RWPE1 (cell line): ENCODE results near the gene CAPS2.
A peak's percentile ranks its signal among the peaks of the same experiment; 100 is the strongest.

Experiments
- CTCF ChIA-PET: fragments of 350-600 bp; sonication (Branson Sonifier 250); formaldehyde crosslinking; extraction: SDS; loops from one replicate; lab custom pipeline; 2021; lab: Yijun Ruan, JAX
- POLR2A ChIA-PET: fragments of 400-600 bp; formaldehyde crosslinking; extraction: SDS; loops from one replicate; lab custom pipeline; 2020; ENCODE audit warnings: antibody characterized with exemption; ENCODE audit not compliant: low non-redundant PET; lab: Yijun Ruan, JAX
- DNase-seq: peaks from one replicate; pipeline ENCODE4 v3.0.0; 2012; ENCODE audit warnings: low spot score
- H3K27ac ChIP-seq: fragments of 450-650 bp; 2 replicates; pipeline ENCODE4 v1.5.1; 2017
- TF ChIP-seq, protein P1 (sequence below): fragments of 450-650 bp; conservative IDR thresholded peaks from 2 replicates; pipeline ENCODE4 v1.5.1; 2017; ENCODE audit warnings: low read depth, mild to moderate bottlenecking

CAPS2 gene

DNA sequence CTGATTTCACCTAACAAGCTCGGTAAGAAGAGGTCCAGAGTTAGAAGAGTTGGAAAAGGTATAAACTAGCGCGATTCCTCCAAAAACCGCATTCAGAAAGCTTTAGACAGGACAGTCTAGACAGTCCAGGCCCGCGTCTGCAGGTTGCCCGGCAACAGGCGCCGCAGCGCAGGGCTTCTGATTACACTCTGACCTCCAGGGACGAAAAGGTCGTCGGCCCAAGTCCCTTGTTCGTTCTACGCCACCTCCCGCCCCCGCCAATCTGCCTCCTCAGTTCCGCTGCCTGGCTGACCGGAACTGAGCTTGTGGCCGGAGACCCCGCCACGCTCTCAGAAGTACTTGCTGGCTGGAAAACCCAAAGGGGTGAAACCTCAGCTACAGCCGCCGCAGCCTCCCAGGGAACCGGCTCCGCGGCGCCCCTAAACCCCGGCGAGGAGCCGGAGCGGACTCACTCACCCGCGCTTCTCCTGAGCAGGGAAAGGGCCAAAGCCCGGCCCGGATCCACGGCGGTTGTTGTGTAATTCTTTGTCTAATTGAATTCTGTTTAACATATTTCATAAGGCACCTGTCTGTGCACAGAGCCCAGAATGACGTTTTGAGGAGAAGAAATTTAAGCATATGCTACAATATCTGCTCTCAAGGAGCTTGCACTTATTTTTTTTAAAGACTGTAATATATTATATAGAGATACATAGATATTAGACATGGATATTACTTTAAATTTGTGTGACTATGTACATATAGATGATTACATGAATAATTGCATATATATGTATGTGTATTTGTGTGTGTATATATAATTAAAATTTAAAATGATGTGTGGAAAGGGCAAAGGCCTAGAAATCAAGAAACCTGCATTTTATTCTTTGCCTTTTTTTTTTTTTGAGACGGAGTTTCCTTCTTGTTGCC lies at the start of gene CAPS2:
TSS of gene CAPS2 (minus strand) at position 407 of the 909 bp plus-strand sequence. CDS start 3,826 bp downstream, outside the sequence.
- TF ChIP-seq, protein P1, sequence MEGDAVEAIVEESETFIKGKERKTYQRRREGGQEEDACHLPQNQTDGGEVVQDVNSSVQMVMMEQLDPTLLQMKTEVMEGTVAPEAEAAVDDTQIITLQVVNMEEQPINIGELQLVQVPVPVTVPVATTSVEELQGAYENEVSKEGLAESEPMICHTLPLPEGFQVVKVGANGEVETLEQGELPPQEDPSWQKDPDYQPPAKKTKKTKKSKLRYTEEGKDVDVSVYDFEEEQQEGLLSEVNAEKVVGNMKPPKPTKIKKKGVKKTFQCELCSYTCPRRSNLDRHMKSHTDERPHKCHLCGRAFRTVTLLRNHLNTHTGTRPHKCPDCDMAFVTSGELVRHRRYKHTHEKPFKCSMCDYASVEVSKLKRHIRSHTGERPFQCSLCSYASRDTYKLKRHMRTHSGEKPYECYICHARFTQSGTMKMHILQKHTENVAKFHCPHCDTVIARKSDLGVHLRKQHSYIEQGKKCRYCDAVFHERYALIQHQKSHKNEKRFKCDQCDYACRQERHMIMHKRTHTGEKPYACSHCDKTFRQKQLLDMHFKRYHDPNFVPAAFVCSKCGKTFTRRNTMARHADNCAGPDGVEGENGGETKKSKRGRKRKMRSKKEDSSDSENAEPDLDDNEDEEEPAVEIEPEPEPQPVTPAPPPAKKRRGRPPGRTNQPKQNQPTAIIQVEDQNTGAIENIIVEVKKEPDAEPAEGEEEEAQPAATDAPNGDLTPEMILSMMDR, result no peak
- POLR2A ChIA-PET, result no interaction called here
- no peak within 1 kb of the TSS for H3K27ac ChIP-seq
- DNase-seq, result peak; percentile 71
- CTCF ChIA-PET, result interaction anchor here (0.7 kb wide), 2 partner anchors 158 to 386 kb away, joined by 3 read pairs; no protein-coding TSS in a partner anchor

DNA sequence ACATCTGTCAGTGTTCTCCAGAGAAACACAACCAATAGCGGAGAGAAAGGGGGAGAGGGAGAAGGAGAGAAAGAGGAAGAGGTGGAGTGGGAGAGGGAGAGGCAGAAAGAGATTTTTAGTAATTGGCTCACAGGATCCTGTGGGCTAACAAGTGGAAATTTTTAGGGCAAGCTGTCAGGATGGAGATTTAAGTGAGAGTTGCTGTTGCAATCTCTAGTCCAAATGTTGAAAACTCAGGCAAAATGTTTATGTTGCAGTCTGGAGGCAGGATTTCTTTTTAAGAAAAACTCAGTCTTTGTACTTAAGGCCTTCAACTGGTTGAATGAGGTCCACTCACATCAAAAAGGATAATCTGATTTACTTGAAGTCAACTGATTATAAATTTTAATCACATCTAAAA lies 48.2 kb upstream of the CAPS2 start:
- CTCF ChIA-PET, result interaction anchor here (0.6 to 0.7 kb wide), 2 partner anchors 43 to 1336 kb away, joined by 4 to 6 read pairs; no protein-coding TSS in a partner anchor
- no peak for DNase-seq
- POLR2A ChIA-PET, result no interaction called here
- TF ChIP-seq, protein P1, result no peak
- no peak overlapping the region for H3K27ac ChIP-seq

DNA sequence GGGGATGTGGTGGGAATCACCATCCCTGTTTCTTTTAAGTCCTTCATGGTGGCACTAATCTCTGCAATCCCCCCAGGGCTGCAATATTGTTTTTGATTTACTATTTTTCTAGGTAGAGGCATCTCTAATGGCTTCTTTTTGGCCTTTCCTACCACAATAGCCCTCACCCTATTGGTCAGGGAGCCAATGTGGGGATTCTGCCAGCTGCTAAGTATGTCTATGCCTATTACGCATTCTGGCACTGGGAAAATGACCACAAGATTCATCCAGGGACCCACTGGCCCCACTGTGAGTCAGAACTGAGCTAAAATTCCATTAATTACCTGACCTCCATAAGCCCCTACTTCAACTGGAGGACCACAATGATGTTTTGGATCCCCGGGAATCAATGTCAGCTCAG lies 44.8 kb upstream of the CAPS2 start:
- ChIA-PET POLR2A (no interaction called here), CTCF (no interaction called here)
- no peak overlapping the region for H3K27ac ChIP-seq
- TF ChIP-seq, protein P1, result no peak
- DNase-seq, result no peak

DNA sequence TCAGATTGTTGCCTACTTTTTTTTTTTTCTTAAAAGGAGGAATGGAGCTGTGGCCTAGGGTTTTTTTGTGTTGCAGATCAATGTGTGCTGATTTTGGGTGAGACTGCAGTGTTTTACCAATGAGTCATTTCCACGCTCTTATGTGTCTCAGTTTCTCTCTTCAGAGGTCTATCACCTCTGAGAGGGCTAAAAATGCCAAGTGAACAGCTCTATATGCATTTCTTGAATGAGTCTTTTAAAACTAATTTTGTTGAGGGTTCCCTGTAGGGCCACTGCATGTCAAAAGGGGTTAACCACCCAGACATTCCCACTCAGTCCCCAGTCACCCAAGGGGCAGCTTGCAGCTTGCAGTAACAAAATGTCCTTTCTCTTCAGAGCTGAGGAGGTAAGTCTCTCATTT lies 36.5 kb upstream of the CAPS2 start:
- H3K27ac ChIP-seq, result no peak overlapping the region
- ChIA-PET CTCF (interaction anchor here (0.6 kb wide), 1 partner anchor 594 kb away, joined by 3 read pairs; no protein-coding TSS in a partner anchor), POLR2A (no interaction called here)
- TF ChIP-seq, protein P1, result no peak
- DNase-seq, result no peak

DNA sequence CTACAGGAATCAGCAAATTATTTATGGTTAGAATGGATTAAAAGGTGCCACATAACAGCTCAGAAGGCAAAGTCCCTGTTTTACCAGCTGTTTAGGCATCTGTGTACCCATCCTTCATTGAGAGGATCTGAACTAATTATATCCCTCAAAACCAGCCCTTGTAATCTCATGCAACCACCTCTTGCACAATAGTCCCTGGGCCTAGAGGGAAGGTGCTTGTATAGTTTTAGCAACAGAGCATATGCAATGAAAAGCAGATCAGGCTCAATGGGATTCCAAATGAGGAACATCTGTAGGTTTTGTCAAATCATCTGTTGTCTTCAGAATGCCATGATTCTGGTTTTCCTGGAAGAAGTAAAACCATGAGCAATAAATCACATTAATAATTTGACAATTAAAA lies 34.8 kb upstream of the CAPS2 start:
- DNase-seq, result no peak
- no peak overlapping the region for H3K27ac ChIP-seq
- CTCF ChIA-PET, result interaction anchor here (0.6 kb wide), 1 partner anchor 33 kb away, joined by 3 read pairs; no protein-coding TSS in a partner anchor
- POLR2A ChIA-PET, result no interaction called here
- TF ChIP-seq, protein P1, result no peak

DNA sequence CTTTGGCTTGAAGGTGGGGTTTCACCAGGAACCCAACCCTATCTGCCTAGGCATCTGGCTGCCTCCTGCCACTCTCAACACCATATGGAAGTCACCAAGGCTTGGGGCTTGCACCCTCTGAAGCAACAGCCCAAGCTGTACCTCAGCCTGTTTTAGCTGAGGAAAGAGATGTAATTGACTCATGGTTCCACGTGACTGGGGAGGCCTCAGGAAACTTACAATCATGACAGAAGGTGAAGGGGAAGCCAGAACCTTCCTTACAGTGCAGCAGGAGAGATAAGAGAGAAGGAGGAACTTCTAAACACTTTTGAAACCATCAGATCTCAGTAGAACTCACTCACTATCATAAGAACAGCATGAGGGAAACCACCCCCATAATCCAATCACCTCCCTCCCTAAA lies 31.3 kb upstream of the CAPS2 start:
- ChIA-PET CTCF (no interaction called here), POLR2A (no interaction called here)
- no peak overlapping the region for H3K27ac ChIP-seq
- no peak for DNase-seq
- TF ChIP-seq, protein P1, result no peak
